SU-DHL-6 (cell line): ENCODE results near the gene PTPN1.
"Not testable (repeated sequence)": the region's sequence is repeated elsewhere in the genome, so short reads cannot be mapped to it uniquely, and the experiment has no call there.

Experiments used
- H2AFZ ChIP-seq: fragments of 200-600 bp; sonication (generic); 2 replicates; pipeline ENCODE4 v1.6.1; 2014; ENCODE audit warnings: low read depth, mild to moderate bottlenecking, moderate library complexity, mixed read lengths, antibody characterized with exemption, low read length; ENCODE audit not compliant: severe bottlenecking
- H3F3A ChIP-seq: fragments of 200-600 bp; shearing (Covaris generic); 2 replicates; pipeline ENCODE4 v1.6.0; 2016; ENCODE audit warnings: antibody characterized with exemption, mild to moderate bottlenecking; ENCODE audit not compliant: insufficient read depth
- H3K27ac ChIP-seq: fragments of 200-600 bp; sonication (generic); 2 replicates; pipeline ENCODE4 v1.5.1; 2016; ENCODE audit warnings: low read depth, mild to moderate bottlenecking, low read length, moderate library complexity, mixed read lengths
- H3K27me3 ChIP-seq: fragments of 200-600 bp; sonication (generic), shearing (Covaris generic); 2 replicates; pipeline ENCODE4 v1.6.0; 2014; ENCODE audit warnings: mild to moderate bottlenecking, low read length
- H3K36me3 ChIP-seq: fragments of 200-600 bp; sonication (generic); 2 replicates; pipeline ENCODE4 v1.6.1; 2014; ENCODE audit warnings: mild to moderate bottlenecking, low read length, mixed read lengths
- H3K4me2 ChIP-seq: fragments of 300-600, 200-600 bp; shearing (Covaris generic), sonication (generic); 2 replicates; pipeline ENCODE4 v1.6.0; 2014; ENCODE audit warnings: low read length, low read depth, mild to moderate bottlenecking; ENCODE audit not compliant: poor library complexity, severe bottlenecking
- H3K4me3 ChIP-seq: fragments of 200-600 bp; sonication (generic); 2 replicates; pipeline ENCODE4 v1.5.1; 2014; ENCODE audit warnings: antibody characterized with exemption, low read length, mild to moderate bottlenecking, mixed read lengths; ENCODE audit not compliant: insufficient read depth, poor library complexity, severe bottlenecking
- H3K79me2 ChIP-seq: fragments of 200-600 bp; sonication (generic); 2 replicates; pipeline ENCODE4 v1.6.1; 2014; ENCODE audit warnings: mild to moderate bottlenecking, low read length, moderate library complexity; ENCODE audit not compliant: insufficient read depth
- H3K9ac ChIP-seq: fragments of 200-600 bp; sonication (generic); 2 replicates; pipeline ENCODE4 v1.7.0; 2014; ENCODE audit warnings: mild to moderate bottlenecking, low read length
- H3K9me2 ChIP-seq: fragments of 200-600 bp; sonication (generic); replicated peaks from 2 replicates; pipeline ENCODE4 v1.6.1; 2014; ENCODE audit warnings: low read length; ENCODE audit not compliant: insufficient read depth
- H3K9me3 ChIP-seq: fragments of 200-600 bp; sonication (generic); 2 replicates; pipeline ENCODE4 v1.6.1; 2014; ENCODE audit warnings: low read length, mixed read lengths; ENCODE audit not compliant: insufficient read depth
- H4K20me1 ChIP-seq: fragments of 200-600 bp; sonication (generic); 2 replicates; pipeline ENCODE4 v1.6.1; 2014; ENCODE audit warnings: low read depth, mild to moderate bottlenecking, antibody characterized with exemption, low read length, moderate library complexity, mixed read lengths
- EZH2phosphoT487 ChIP-seq: fragments of 200-600 bp; sonication (generic), shearing (Covaris generic); conservative IDR thresholded peaks from 2 replicates; pipeline ENCODE4 v1.6.1; 2018; ENCODE audit warnings: mild to moderate bottlenecking, antibody characterized with exemption, low read length, moderate library complexity, mixed read lengths
- TF ChIP-seq, protein P1 (sequence below): fragments of 200-600 bp; sonication (generic); IDR thresholded peaks from one replicate; pipeline ENCODE4 v1.5.1; 2017; ENCODE audit warnings: antibody characterized with exemption, mild to moderate bottlenecking, low read length, moderate library complexity; ENCODE audit not compliant: insufficient read depth, poor library complexity, severe bottlenecking

The PTPN1 gene

DNA sequence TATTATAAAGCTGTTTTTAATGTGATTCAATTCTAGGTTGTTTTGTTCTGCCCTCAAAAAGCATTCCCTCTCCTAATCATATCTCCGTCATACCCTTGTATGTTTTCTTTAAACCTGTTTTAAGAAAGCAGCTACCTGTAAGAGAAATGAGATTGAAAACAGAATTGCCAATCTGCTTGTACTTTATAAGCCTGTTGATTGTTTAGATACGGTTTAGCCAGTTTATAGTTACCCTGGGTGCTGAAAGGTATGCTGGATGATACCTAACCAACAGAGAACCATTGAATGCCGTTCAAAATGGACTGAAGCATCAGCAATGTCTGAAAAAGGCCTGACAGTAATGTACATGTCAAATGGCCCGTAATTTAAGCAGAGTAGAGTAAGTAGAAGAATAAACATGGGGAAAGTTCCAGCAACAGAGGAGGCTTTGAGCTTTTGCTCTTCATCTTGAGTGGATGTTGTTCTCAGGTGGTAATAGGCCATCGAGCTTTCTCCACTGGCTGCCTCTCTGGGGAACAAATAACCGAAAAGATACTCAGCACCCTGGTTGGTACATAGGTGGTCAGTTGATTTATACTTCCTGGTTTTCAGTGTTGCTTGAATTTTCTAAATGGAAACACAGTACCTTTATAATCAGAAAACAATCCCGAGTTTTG, 27.5 kb downstream of the PTPN1 start:
- H3F3A ChIP-seq, result no peaks in the 10 kb centered on the region
- no peak overlapping the region for H3K9ac ChIP-seq
- H3K79me2 ChIP-seq, result no peaks in the 10 kb centered on the region; the same call in 1 of the 2 replicates
- H4K20me1 ChIP-seq, result peaks cover 8% of the 10 kb centered on the region; the same call in 1 of the 2 replicates
- no peak overlapping the region for H2AFZ ChIP-seq
- no peaks in the 10 kb centered on the region for H3K9me2 ChIP-seq
- no peak overlapping the region for H3K27ac ChIP-seq
- TF ChIP-seq EZH2phosphoT487, result no peak
- TF ChIP-seq, protein P1, sequence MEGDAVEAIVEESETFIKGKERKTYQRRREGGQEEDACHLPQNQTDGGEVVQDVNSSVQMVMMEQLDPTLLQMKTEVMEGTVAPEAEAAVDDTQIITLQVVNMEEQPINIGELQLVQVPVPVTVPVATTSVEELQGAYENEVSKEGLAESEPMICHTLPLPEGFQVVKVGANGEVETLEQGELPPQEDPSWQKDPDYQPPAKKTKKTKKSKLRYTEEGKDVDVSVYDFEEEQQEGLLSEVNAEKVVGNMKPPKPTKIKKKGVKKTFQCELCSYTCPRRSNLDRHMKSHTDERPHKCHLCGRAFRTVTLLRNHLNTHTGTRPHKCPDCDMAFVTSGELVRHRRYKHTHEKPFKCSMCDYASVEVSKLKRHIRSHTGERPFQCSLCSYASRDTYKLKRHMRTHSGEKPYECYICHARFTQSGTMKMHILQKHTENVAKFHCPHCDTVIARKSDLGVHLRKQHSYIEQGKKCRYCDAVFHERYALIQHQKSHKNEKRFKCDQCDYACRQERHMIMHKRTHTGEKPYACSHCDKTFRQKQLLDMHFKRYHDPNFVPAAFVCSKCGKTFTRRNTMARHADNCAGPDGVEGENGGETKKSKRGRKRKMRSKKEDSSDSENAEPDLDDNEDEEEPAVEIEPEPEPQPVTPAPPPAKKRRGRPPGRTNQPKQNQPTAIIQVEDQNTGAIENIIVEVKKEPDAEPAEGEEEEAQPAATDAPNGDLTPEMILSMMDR, result no peak
- H3K4me3 ChIP-seq, result no peak overlapping the region
- H3K27me3 ChIP-seq, result no peaks in the 10 kb centered on the region
- H3K4me2 ChIP-seq, result no peak overlapping the region
- no peaks in the 10 kb centered on the region for H3K9me3 ChIP-seq
- no peaks in the 10 kb centered on the region for H3K36me3 ChIP-seq

DNA sequence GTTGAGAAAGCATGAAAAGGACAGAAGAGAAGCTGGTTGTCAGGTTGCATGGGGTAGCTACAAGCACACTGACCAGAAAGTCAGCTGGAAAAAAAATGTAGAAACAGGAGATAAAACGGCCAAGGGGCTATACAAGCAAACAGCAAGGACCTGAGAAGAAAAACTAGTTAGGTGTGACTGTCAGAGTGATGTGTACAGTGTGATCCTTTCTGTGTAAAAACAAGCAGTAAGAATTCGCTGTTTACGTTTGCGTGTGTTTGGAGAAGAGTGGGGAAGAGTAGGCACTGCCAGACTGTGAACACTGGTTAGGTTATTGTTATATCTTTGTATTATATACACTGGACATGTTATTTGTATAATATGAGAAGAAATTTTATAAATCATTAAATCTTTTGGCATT, 28.1 kb downstream of the PTPN1 start:
- TF ChIP-seq, protein P1, result no peak
- no peak for TF ChIP-seq EZH2phosphoT487
- Histone ChIP-seq H4K20me1 (peaks cover 12% of the 10 kb centered on the region; the same call in 1 of the 2 replicates), H3K79me2 (peaks cover 4% of the 10 kb centered on the region; the same call in 1 of the 2 replicates), H3K9me2 (no peaks in the 10 kb centered on the region), H3K4me3 (no peak overlapping the region), H3K9ac (no peak overlapping the region), H3F3A (no peaks in the 10 kb centered on the region), H3K27me3 (no peaks in the 10 kb centered on the region), H3K27ac (no peak overlapping the region), H2AFZ (no peak overlapping the region), H3K4me2 (no peak overlapping the region), H3K36me3 (no peaks in the 10 kb centered on the region), H3K9me3 (no peaks in the 10 kb centered on the region)

DNA sequence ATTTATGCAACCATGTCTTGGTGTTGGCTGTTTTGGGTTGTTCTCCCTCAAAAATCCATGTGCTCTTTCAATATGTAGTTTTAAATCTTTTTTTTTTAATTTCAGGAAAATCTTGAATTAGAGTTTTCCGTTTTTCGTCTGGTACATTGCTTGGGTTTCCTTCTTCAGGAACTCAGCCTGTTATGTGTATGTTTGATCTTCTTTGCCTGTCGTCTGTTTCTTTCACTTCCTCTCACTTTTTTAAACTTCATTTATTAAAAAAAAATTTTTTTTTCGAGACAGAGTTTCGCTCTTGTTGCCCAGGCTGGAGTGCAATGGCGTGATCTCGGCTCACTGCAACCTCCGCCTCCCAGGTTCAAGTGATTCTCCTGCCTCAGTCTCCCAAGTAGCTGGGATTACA, 29.6 kb downstream of the PTPN1 start:
- not testable (repeated sequence) for H3K4me2 ChIP-seq, H3K4me3 ChIP-seq, H3K9me2 ChIP-seq, H2AFZ ChIP-seq, H3K9me3 ChIP-seq, H3K36me3 ChIP-seq, H3K27ac ChIP-seq, H3K9ac ChIP-seq, H3F3A ChIP-seq, H3K27me3 ChIP-seq, H3K79me2 ChIP-seq
- peaks cover 15% of the 10 kb centered on the region; the same call in 1 of the 2 replicates for H4K20me1 ChIP-seq
